GM12874 (cell line): ENCODE data around the gene UQCR10.

ENCODE experiments used
- CTCF ChIP-seq: IDR thresholded peaks from 2 replicates; pipeline ENCODE4 v1.5.1; 2011; ENCODE audit warnings: low read depth, mild to moderate bottlenecking, control low read depth, low read length, moderate library complexity; ENCODE audit not compliant: insufficient read depth

Gene UQCR10

DNA sequence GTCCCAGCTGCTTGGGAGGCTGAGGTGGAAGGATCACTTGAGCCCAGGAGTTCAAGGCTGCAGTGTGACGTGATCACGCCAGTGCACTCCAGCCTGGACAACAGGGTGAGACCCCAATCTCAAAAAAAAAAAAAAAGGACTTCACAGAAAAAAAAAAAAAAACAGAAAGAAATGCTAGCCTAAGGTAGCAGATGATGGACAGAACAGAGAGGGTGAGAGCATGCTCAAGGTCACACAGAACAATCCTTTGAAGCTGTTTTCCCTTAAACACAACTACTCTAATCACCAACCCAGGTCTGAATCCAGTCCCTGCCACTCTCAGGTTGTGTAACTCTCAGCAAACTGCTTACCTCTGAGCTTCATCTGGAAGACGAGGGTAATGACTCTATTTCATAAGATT is 10.1 kb upstream of the UQCR10 start:
- TF ChIP-seq CTCF, result no peak

DNA sequence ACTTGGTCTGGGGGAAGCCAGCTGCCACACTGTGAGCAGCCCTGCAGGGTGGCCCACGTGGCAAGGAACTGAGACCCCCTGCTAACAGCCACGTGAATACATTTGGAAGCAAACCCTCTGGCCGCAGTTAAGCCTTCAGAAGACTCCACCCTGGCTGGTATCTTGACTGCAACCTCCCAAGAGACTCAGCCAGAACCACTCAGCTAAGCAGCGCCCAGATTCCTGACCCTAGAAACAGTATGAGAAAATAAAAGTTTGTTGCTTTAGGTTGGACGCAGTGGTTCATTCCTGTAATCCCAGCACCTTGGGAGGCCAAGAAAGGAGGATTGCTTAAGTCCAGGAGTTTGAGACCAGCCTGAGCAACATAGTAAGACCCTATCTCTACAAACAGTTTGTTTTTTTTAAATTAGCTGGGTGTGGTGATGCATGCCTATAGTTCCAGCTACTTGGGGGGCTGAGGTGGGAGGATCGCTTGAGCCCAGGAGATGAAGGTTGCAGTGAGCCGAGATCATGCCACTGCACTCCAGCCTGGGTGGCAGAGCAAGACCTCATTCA is 9.0 kb upstream of the UQCR10 start:
- TF ChIP-seq CTCF, result no peak

- no peak for TF ChIP-seq CTCF
These were observed 8.2 kb upstream of the UQCR10 start for GRCh38 chr22:29758959-29759358.

- no peak for TF ChIP-seq CTCF
These were observed 4.9 kb upstream of the UQCR10 start for GRCh38 chr22:29762263-29762662.

- TF ChIP-seq CTCF, result no peak
These were observed 1.1 kb upstream of the UQCR10 start for GRCh38 chr22:29765905-29766631.

DNA sequence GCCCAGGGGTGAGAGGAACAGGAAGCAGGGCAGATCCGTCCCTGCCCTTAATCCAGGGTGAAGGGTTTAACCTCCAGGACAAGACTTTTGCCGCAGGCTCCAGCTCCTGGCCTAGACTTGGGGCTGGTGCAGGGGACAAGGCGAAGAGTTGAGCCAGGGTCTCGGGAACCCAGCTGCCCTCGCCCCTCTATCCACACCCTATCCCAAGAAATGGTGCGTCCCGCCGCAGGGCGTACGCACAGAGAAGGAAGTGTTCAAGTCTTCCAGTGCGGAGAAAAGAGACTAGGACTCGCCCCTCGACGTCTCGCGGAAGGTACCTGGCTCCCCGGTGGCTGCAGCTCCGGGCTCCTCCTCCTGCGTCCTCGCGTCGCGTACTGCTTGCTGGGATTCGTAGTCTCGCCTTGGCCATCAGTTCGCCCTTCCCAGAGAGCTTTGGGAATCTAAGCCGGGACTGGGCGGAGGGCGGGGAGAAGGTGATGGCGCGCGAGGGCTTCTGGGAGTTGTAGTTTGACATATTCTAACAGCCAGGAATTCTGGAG is 468 bp upstream of the UQCR10 start, which contains the start of gene ZMAT5:
TSS of gene ZMAT5 (minus strand) at position 376 of the 539 bp plus-strand sequence. CDS start 18,463 bp downstream, outside the sequence.
- TF ChIP-seq CTCF, result no peak

DNA sequence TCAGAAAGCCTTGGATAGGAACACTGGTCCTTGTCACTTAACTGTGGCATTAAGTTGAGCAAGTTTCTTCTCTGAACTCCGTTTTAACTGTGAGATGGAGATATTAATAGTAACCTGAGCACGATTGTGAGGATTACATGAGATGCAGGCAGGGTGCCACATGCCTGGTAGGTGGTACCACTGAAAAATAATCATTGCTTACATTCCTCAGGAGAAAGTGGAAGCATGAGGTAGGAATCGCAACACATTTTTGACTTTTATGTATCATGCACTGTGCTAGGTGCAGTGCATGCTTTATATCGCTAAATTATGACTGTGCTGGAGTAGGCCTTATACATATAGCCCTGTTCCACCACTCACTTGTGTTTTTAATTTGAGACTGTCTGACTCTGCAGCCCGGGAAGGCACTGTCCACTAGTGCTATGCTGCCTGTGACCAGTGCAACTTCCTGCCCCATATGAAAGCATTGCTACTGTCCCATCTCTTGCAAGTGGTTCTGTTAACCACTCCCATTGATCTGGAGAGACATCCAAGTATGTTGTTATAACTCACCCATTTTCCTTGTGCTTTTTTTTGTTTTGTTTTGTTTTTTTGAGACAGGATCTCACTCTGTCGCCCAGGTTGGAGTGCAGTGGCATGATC is 1.0 kb downstream of the UQCR10 start:
- no peak for TF ChIP-seq CTCF
